Measurements from ENCODE around the gene CERS3. TPM values are rescaled to one million over a fixed set of nuclear protein-coding genes. Genes with fewer than 3 reads are reported as not detected.

CERS3 gene
- total and polyA plus RNA-seq, 4 donors, result 0.10 to 0.23 (median 0.12) TPM; not detected in 1

DNA sequence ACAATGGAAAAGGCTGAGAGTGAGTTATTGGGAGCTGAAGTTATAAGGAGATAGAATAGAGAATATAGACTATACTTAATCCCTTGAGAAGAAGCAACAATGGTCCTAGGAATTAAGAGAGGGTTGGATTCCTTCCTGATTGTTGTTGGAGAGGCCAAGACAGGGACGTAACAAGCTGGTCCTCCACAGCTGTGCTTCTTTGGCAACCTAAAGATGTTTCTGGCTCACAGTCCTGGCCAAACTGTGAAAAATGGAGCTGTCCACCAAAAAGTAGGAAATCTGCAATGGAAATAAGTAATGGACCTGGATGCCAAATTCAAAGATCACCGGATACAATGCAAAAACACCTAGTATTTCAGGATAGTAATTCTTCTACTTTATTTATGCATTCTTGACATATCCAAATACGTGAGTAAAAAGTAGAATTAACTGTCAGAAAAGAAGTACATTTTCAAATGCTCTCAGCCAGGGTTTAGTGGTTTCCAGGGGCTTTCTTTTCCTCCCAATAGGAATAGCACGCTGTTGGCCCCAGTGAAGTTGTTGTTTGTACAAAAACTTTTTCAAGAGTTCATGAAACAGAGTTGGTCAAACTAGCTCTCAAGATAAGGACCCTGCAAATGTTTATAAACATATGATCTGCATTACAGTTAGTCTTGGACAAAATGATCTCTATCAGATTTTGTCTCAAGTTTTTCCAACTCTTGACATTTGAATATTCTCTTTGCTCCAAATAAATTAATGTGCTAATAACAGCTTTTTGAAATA is 28.3 kb downstream of the CERS3 start:
- Histone ChIP-seq H3K4me1 (ENCODE audit: control insufficient read depth in 5 of 5, insufficient read depth in 5 of 5, low read length in 5 of 5) (peaks cover 0 to 35% (median 0%) of the 10 kb centered on the region in 5 donors), H3K27ac (ENCODE audit: low read depth in 1 of 2, low read length in 1 of 2) (no peak overlapping the region), H3K9ac (ENCODE audit: insufficient read depth in 1 of 2, low read length in 2 of 2) (no peak overlapping the region), H3K27me3 (ENCODE audit: control insufficient read depth in 3 of 3, insufficient read depth in 3 of 3, low read length in 2 of 3) (no peaks in the 10 kb centered on the region), H3K36me3 (ENCODE audit: control insufficient read depth in 4 of 4, insufficient read depth in 4 of 4, low read length in 4 of 4) (no peaks in the 10 kb centered on the region), H3K4me3 (no peak overlapping the region), H3K9me3 (ENCODE audit: control insufficient read depth in 4 of 4, insufficient read depth in 3 of 4, low read length in 3 of 4) (no peaks in the 10 kb centered on the region)
- DNase-seq (peak; percentile 79 to 97 (median 96)), ATAC-seq (ENCODE audit: insufficient read depth, low FRiP score) (no peak)
- 52 to 78% methylated on average over 4 of the region's 4 CpGs for WGBS, 2 donors
- TF ChIP-seq CTCF (IDR thresholded peaks at IDR 0.05; ENCODE audit: control extremely low read depth, extremely low read depth), result no peak

GRCh38 chr15:100495861-100496260 is 32.9 kb downstream of the CERS3 start:
- TF ChIP-seq CTCF (IDR thresholded peaks at IDR 0.05; ENCODE audit: control extremely low read depth, extremely low read depth), result no peak
- H3K4me1 ChIP-seq (ENCODE audit: control insufficient read depth in 5 of 5, insufficient read depth in 5 of 5, low read length in 5 of 5), result peaks cover 0 to 26% (median 0%) of the 10 kb centered on the region in 5 donors
- DNase-seq (no peak), ATAC-seq (ENCODE audit: insufficient read depth, low FRiP score) (no peak)
- WGBS, 2 donors, result 82 to 89% methylated on average over 1 of the region's 1 CpG
- no peak overlapping the region for H3K9ac ChIP-seq (ENCODE audit: insufficient read depth in 1 of 2, low read length in 2 of 2)
- no peak overlapping the region for H3K4me3 ChIP-seq
- no peak overlapping the region for H3K27ac ChIP-seq (ENCODE audit: low read depth in 1 of 2, low read length in 1 of 2)
- no peaks in the 10 kb centered on the region for H3K36me3 ChIP-seq (ENCODE audit: control insufficient read depth in 4 of 4, insufficient read depth in 4 of 4, low read length in 4 of 4)
- peaks cover 0 to 3% (median 0%) of the 10 kb centered on the region in 4 donors for H3K9me3 ChIP-seq (ENCODE audit: control insufficient read depth in 4 of 4, insufficient read depth in 3 of 4, low read length in 3 of 4)
- H3K27me3 ChIP-seq (ENCODE audit: control insufficient read depth in 3 of 3, insufficient read depth in 3 of 3, low read length in 2 of 3), result no peaks in the 10 kb centered on the region

GRCh38 chr15:100493213-100493612 is 35.5 kb downstream of the CERS3 start:
- H3K27me3 ChIP-seq (ENCODE audit: control insufficient read depth in 3 of 3, insufficient read depth in 3 of 3, low read length in 2 of 3), result no peaks in the 10 kb centered on the region
- no peak overlapping the region for H3K9ac ChIP-seq (ENCODE audit: insufficient read depth in 1 of 2, low read length in 2 of 2)
- peaks cover 0 to 4% (median 0%) of the 10 kb centered on the region in 5 donors for H3K4me1 ChIP-seq (ENCODE audit: control insufficient read depth in 5 of 5, insufficient read depth in 5 of 5, low read length in 5 of 5)
- 95% methylated on average over 4 of the region's 4 CpGs for WGBS, 2 donors
- H3K9me3 ChIP-seq (ENCODE audit: control insufficient read depth in 4 of 4, insufficient read depth in 3 of 4, low read length in 3 of 4), result peaks cover 0 to 3% (median 0%) of the 10 kb centered on the region in 4 donors
- no peaks in the 10 kb centered on the region for H3K36me3 ChIP-seq (ENCODE audit: control insufficient read depth in 4 of 4, insufficient read depth in 4 of 4, low read length in 4 of 4)
- no peak overlapping the region for H3K27ac ChIP-seq (ENCODE audit: low read depth in 1 of 2, low read length in 1 of 2)
- ATAC-seq (ENCODE audit: insufficient read depth, low FRiP score) (no peak), DNase-seq (no peak)
- H3K4me3 ChIP-seq, result no peak overlapping the region
- TF ChIP-seq CTCF (IDR thresholded peaks at IDR 0.05; ENCODE audit: control extremely low read depth, extremely low read depth), result no peak

Measured in lung (tissue), 12 donors.